Camera-type eye (tissue), 1 donor: ENCODE results near the gene STRN. TPM values are rescaled to one million over a fixed set of nuclear protein-coding genes. Genes with fewer than 3 reads are reported as not detected.

Source experiments
- total RNA-seq: library from RNA; depleted of rRNA; stranded (reverse); fragments of >200 nt; gene quantifications from one replicate; pipeline ENCODE4 v1.2.3, GENCODE V29; 2014

The STRN gene
- total RNA-seq = 37.5 TPM

GRCh38 chr2:36966370-36967235, at the start of gene STRN:
STRN (minus strand) TSS chr2:36966536; CDS start chr2:36966463, 73 bp downstream.

Other genes starting within 250 kb of the STRN start
- 73.4 TPM for gene HEATR5B, start 117.8 kb upstream of the STRN start, total RNA-seq
- gene GPATCH11, start 118.0 kb upstream of the STRN start, total RNA-seq = 17.2 TPM
- 51.0 TPM for gene EIF2AK2, start 190.4 kb upstream of the STRN start, total RNA-seq
- gene SULT6B1, start 222.1 kb upstream of the STRN start, total RNA-seq = not detected
- 25.3 TPM for gene CEBPZOS, start 230.0 kb upstream of the STRN start, total RNA-seq